Measurements from ENCODE around the gene SRP9. TPM values are rescaled to one million over a fixed set of nuclear protein-coding genes. Genes with fewer than 3 reads are reported as not detected.

SRP9 gene
- total RNA-seq, 4 donors from 2014 or later, result 67.9 to 153 (median 131) TPM

- Histone ChIP-seq H3K4me1 (peaks cover 0 to 69% (median 11%) of the 10 kb centered on the region in 4 donors), H3K27ac (peak overlapping the region in 1 of 4 donors; percentile 15)
- no peak for DNase-seq
Measured at GRCh38 chr1:225815526-225816178, 38.0 kb downstream of the SRP9 start.

GRCh38 chr1:225816643-225817538, 39.3 kb downstream of the SRP9 start:
- no peaks in the 10 kb centered on the region for H3K36me3 ChIP-seq
- H3K9me3 ChIP-seq, result no peaks in the 10 kb centered on the region
- TF ChIP-seq POLR2A (IDR thresholded peaks at IDR 0.05), result no peak
- TF ChIP-seq CTCF (IDR thresholded peaks at IDR 0.05), result no peak
- peak overlapping the region; percentile 55 to 88 (median 84) for H3K27ac ChIP-seq
- peaks cover 0 to 59% (median 11%) of the 10 kb centered on the region in 4 donors for H3K4me1 ChIP-seq
- no peak overlapping the region for H3K4me3 ChIP-seq
- H3K27me3 ChIP-seq, result no peaks in the 10 kb centered on the region
- DNase-seq, result no peak

More at GRCh38 chr1:225815526-225816178, 38.0 kb downstream of the SRP9 start:
- Histone ChIP-seq H3K9me3 (no peaks in the 10 kb centered on the region), H3K4me3 (no peak overlapping the region), H3K27me3 (no peaks in the 10 kb centered on the region), H3K36me3 (no peaks in the 10 kb centered on the region)
- no peak for TF ChIP-seq CTCF (IDR thresholded peaks at IDR 0.05)
- no peak for TF ChIP-seq POLR2A (IDR thresholded peaks at IDR 0.05)

GRCh38 chr1:225817611-225818061, 40.0 kb downstream of the SRP9 start:
- no peak overlapping the region for H3K4me3 ChIP-seq
- TF ChIP-seq POLR2A (IDR thresholded peaks at IDR 0.05) (peak in 1 of 2 donors; percentile 20), CTCF (IDR thresholded peaks at IDR 0.05) (no peak)
- H3K36me3 ChIP-seq, result no peaks in the 10 kb centered on the region
- H3K4me1 ChIP-seq, result peaks cover 0 to 51% (median 11%) of the 10 kb centered on the region in 4 donors
- H3K9me3 ChIP-seq, result no peaks in the 10 kb centered on the region
- no peaks in the 10 kb centered on the region for H3K27me3 ChIP-seq
- H3K27ac ChIP-seq, result peak overlapping the region; percentile 55 to 88 (median 84)
- DNase-seq, result peak; percentile 23 to 88 (median 79)

GRCh38 chr1:225818229-225818628, 40.6 kb downstream of the SRP9 start:
- Histone ChIP-seq H3K36me3 (no peaks in the 10 kb centered on the region), H3K9me3 (no peaks in the 10 kb centered on the region), H3K27me3 (no peaks in the 10 kb centered on the region), H3K4me1 (peaks cover 0 to 45% (median 11%) of the 10 kb centered on the region in 4 donors), H3K4me3 (no peak overlapping the region), H3K27ac (peak overlapping the region in 3 of 4 donors; percentile 52 to 84 (median 84))
- TF ChIP-seq POLR2A (IDR thresholded peaks at IDR 0.05), result no peak
- no peak for TF ChIP-seq CTCF (IDR thresholded peaks at IDR 0.05)
- DNase-seq, result no peak

- no peaks in the 10 kb centered on the region for H3K36me3 ChIP-seq
- no peaks in the 10 kb centered on the region for H3K27me3 ChIP-seq
- H3K9me3 ChIP-seq, result no peaks in the 10 kb centered on the region
- H3K27ac ChIP-seq, result peak overlapping the region in 2 of 4 donors; percentile 20 to 28
- TF ChIP-seq CTCF (IDR thresholded peaks at IDR 0.05) (no peak), POLR2A (IDR thresholded peaks at IDR 0.05) (no peak)
- H3K4me1 ChIP-seq, result peaks cover 0 to 38% (median 3%) of the 10 kb centered on the region in 4 donors
- H3K4me3 ChIP-seq, result no peak overlapping the region
- DNase-seq, result no peak
Measured at GRCh38 chr1:225819346-225820192, 41.9 kb downstream of the SRP9 start.
